H9 (cell line): Measurements from ENCODE around the gene SLC6A3. TPM values are rescaled to one million over a fixed set of nuclear protein-coding genes. Genes with fewer than 3 reads are reported as not detected.

Source experiments
- DNase-seq: peaks from one replicate; pipeline ENCODE4 v3.0.0-alpha.2; 2017
- H2AFZ ChIP-seq: one replicate; pipeline ENCODE4 v1.6.1; 2013; ENCODE audit warnings: mild to moderate bottlenecking, low read length, control low read depth, moderate library complexity
- H2AK5ac ChIP-seq: 2 replicates; pipeline ENCODE4 v1.6.1; 2013; ENCODE audit warnings: low read length, control low read depth, mixed read lengths; ENCODE audit not compliant: insufficient read length
- H2BK120ac ChIP-seq: one replicate; pipeline ENCODE4 v1.6.1; 2013; ENCODE audit warnings: low read depth, mild to moderate bottlenecking, low read length, control low read depth, inconsistent platforms; ENCODE audit not compliant: poor library complexity, severe bottlenecking
- H2BK12ac ChIP-seq: 2 replicates; pipeline ENCODE4 v1.6.1; 2013; ENCODE audit warnings: low read length, control low read depth, mixed read lengths, low read depth; ENCODE audit not compliant: insufficient read length
- H2BK15ac ChIP-seq: 2 replicates; pipeline ENCODE4 v1.6.1; 2013; ENCODE audit warnings: low read depth, low read length, control low read depth
- H2BK20ac ChIP-seq: one replicate; pipeline ENCODE4 v1.6.1; 2013; ENCODE audit warnings: low read depth, mild to moderate bottlenecking, low read length, control low read depth, inconsistent platforms; ENCODE audit not compliant: poor library complexity, severe bottlenecking
- H2BK5ac ChIP-seq: 2 replicates; pipeline ENCODE4 v1.6.1; 2013; ENCODE audit warnings: low read length, control low read depth, mixed read lengths; ENCODE audit not compliant: insufficient read length
- H3K14ac ChIP-seq: 2 replicates; pipeline ENCODE4 v1.6.1; 2013; ENCODE audit warnings: low read length, control low read depth; ENCODE audit not compliant: insufficient read depth
- H3K18ac ChIP-seq: 2 replicates; pipeline ENCODE4 v1.6.1; 2013; ENCODE audit warnings: low read depth, mild to moderate bottlenecking, mixed read lengths, low read length, control low read depth; ENCODE audit not compliant: insufficient read length
- H3K23ac ChIP-seq: 2 replicates; pipeline ENCODE4 v1.6.1; 2013; ENCODE audit warnings: low read length, control low read depth, mixed read lengths, low read depth; ENCODE audit not compliant: insufficient read length
- H3K23me2 ChIP-seq: 2 replicates; pipeline ENCODE4 v1.6.1; 2013; ENCODE audit warnings: low read depth, mild to moderate bottlenecking, mixed read lengths, low read length, control low read depth; ENCODE audit not compliant: insufficient read length, poor library complexity, severe bottlenecking
- H3K27ac ChIP-seq: 2 replicates; pipeline ENCODE4 v1.5.1; 2013; ENCODE audit warnings: low read length, control low read depth, mixed read lengths, low read depth; ENCODE audit not compliant: insufficient read length
- H3K27me3 ChIP-seq: 2 replicates; pipeline ENCODE4 v1.6.1; 2013; ENCODE audit warnings: low read length, control low read depth, inconsistent platforms; ENCODE audit not compliant: insufficient read depth
- H3K4ac ChIP-seq: 2 replicates; pipeline ENCODE4 v1.6.1; 2013; ENCODE audit warnings: low read depth, mild to moderate bottlenecking, control low read depth, inconsistent platforms, low read length, moderate library complexity
- H3K4me1 ChIP-seq: 2 replicates; pipeline ENCODE4 v1.6.1; 2013; ENCODE audit warnings: low read length, control low read depth, inconsistent platforms; ENCODE audit not compliant: insufficient read depth
- H3K4me2 ChIP-seq: 2 replicates; pipeline ENCODE4 v1.6.1; 2013; ENCODE audit warnings: low read length, control low read depth, mixed read lengths; ENCODE audit not compliant: insufficient read length, insufficient read depth
- H3K56ac ChIP-seq: 2 replicates; pipeline ENCODE4 v1.6.1; 2013; ENCODE audit warnings: low read depth, mild to moderate bottlenecking, mixed read lengths, low read length, control low read depth; ENCODE audit not compliant: insufficient read length
- H3K79me1 ChIP-seq: 2 replicates; pipeline ENCODE4 v1.6.1; 2013; ENCODE audit warnings: low read depth, mild to moderate bottlenecking, moderate library complexity, low read length, control low read depth, inconsistent platforms; ENCODE audit not compliant: insufficient read depth, poor library complexity, severe bottlenecking
- H3K79me2 ChIP-seq: 2 replicates; pipeline ENCODE4 v1.6.1; 2013; ENCODE audit warnings: low read length, control low read depth, inconsistent platforms; ENCODE audit not compliant: insufficient read depth
- H3K9ac ChIP-seq: 2 replicates; pipeline ENCODE4 v1.6.1; 2013; ENCODE audit warnings: low read length, control low read depth, mixed read lengths; ENCODE audit not compliant: insufficient read length; ENCODE audit errors: extremely low read depth
- H3K9me3 ChIP-seq: one replicate; pipeline ENCODE4 v1.6.1; 2013; ENCODE audit warnings: low read depth, low read length, inconsistent platforms; ENCODE audit not compliant: control insufficient read depth
- H3T11ph ChIP-seq: one replicate; pipeline ENCODE4 v1.6.1; 2013; ENCODE audit warnings: mild to moderate bottlenecking, low read length, control low read depth, inconsistent platforms
- H4K20me1 ChIP-seq: one replicate; pipeline ENCODE4 v1.6.1; 2013; ENCODE audit not compliant: control insufficient read depth, insufficient read length, insufficient read depth
- H4K5ac ChIP-seq: 2 replicates; pipeline ENCODE4 v1.6.1; 2013; ENCODE audit warnings: low read depth, mild to moderate bottlenecking, mixed read lengths, low read length, control low read depth; ENCODE audit not compliant: insufficient read length
- H4K8ac ChIP-seq: replicated peaks from 2 replicates; pipeline ENCODE4 v1.6.1; 2013; ENCODE audit warnings: low read length, control low read depth, mixed read lengths, low read depth; ENCODE audit not compliant: insufficient read length
- H4K91ac ChIP-seq: 2 replicates; pipeline ENCODE4 v1.6.1; 2013; ENCODE audit warnings: low read depth, mild to moderate bottlenecking, moderate library complexity, mixed read lengths, low read length, control low read depth; ENCODE audit not compliant: insufficient read length
- H3K27ac Mint-ChIP-seq, 3 experiments: 2 replicates in 2 of 3; 3 replicates in 1 of 3; pipeline ENCODE4 v1.8.0; 2020 to 2021; ENCODE audit warnings: mixed read lengths in 3 of 3, mild to moderate bottlenecking in 1 of 3, moderate library complexity in 1 of 3
- H3K27me3 Mint-ChIP-seq: 2 replicates; pipeline ENCODE4 v1.8.0; 2021; ENCODE audit warnings: low read depth, mild to moderate bottlenecking, moderate library complexity, mixed read lengths
- H3K36me3 Mint-ChIP-seq, 3 experiments: 2 replicates in 2 of 3; 3 replicates in 1 of 3; pipeline ENCODE4 v1.8.0; 2020 to 2021; ENCODE audit warnings: low read depth in 3 of 3, mixed read lengths in 3 of 3; ENCODE audit not compliant: insufficient read depth in 1 of 3
- H3K4me1 Mint-ChIP-seq, 2 experiments: 2 replicates each; pipeline ENCODE4 v1.8.0; 2020; ENCODE audit warnings: mixed read lengths in 2 of 2
- H3K4me3 Mint-ChIP-seq, 2 experiments: 2 replicates in 1 of 2; 3 replicates in 1 of 2; pipeline ENCODE4 v1.8.0; 2020 to 2021; ENCODE audit warnings: mild to moderate bottlenecking in 2 of 2, mixed read lengths in 2 of 2, moderate library complexity in 1 of 2
- H3K9me3 Mint-ChIP-seq, 2 experiments: 2 replicates in 1 of 2; 3 replicates in 1 of 2; pipeline ENCODE4 v1.8.0; 2020; ENCODE audit warnings: mild to moderate bottlenecking in 2 of 2, mixed read lengths in 2 of 2, moderate library complexity in 1 of 2
- WGBS: extraction: QIAGEN DNeasy Blood & Tissue Kit; methylation state at CpG from one replicate; pipeline ENCODE4 v1.1.7; 2013; ENCODE audit warnings: missing lambda C conversion rate, low lambda C conversion rate, mixed read lengths; ENCODE audit not compliant: insufficient read length; ENCODE audit errors: extremely low coverage; 5-methylcytosine and 5-hydroxymethylcytosine counted together
- total RNA-seq: library from RNA; stranded (reverse); gene quantifications from 2 replicates; pipeline ENCODE4 v1.2.1, GENCODE V29; 2021
- TF ChIP-seq, protein P1 (sequence below): fragments of 200-600 bp; sonication (generic); conservative IDR thresholded peaks from 3 replicates; pipeline ENCODE4 v1.8.0; 2021; ENCODE audit warnings: antibody characterized with exemption, mild to moderate bottlenecking

Gene SLC6A3
- total RNA-seq, 1 experiment from 2014 or later, result 0.61 TPM

DNA sequence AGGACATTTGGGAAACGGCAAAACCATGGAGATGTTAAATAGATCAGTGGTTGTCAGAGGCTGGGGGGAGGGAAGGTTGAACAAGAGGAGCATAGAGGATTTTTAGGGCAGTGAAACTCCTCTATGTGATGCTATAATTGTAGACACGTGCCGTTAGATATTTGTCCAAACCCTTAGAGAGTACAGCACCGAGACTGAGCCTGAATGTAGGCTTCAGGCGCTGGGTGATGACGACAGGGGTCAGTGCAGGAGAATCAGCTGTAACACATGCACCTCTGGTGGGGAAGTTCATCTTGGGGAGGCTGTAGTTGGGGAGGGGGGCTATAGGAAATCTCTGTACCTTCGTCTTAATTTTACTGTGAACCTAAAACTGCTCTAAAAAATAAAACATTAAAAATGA, 78.1 kb downstream of the SLC6A3 start:
- no peak overlapping the region for H2BK12ac ChIP-seq
- H3K14ac ChIP-seq, result no peak overlapping the region
- H3K56ac ChIP-seq, result no peak overlapping the region
- Mint-ChIP-seq H3K4me3 (no peak overlapping the region), H3K36me3 (no peaks in the 10 kb centered on the region), H3K27me3 (peaks cover 47% of the 10 kb centered on the region), H3K9me3 (no peaks in the 10 kb centered on the region; a peak in 1 of 5 replicates), H3K27ac (no peak overlapping the region), H3K4me1 (peaks cover 7 to 10% of the 10 kb centered on the region in 2 experiments)
- H3K18ac ChIP-seq, result no peak overlapping the region
- no peak for DNase-seq
- H2BK120ac ChIP-seq, result no peak overlapping the region
- no peak overlapping the region for H4K91ac ChIP-seq
- no peak overlapping the region for H3K27ac ChIP-seq
- no peaks in the 10 kb centered on the region for H3K9me3 ChIP-seq
- TF ChIP-seq, protein P1, sequence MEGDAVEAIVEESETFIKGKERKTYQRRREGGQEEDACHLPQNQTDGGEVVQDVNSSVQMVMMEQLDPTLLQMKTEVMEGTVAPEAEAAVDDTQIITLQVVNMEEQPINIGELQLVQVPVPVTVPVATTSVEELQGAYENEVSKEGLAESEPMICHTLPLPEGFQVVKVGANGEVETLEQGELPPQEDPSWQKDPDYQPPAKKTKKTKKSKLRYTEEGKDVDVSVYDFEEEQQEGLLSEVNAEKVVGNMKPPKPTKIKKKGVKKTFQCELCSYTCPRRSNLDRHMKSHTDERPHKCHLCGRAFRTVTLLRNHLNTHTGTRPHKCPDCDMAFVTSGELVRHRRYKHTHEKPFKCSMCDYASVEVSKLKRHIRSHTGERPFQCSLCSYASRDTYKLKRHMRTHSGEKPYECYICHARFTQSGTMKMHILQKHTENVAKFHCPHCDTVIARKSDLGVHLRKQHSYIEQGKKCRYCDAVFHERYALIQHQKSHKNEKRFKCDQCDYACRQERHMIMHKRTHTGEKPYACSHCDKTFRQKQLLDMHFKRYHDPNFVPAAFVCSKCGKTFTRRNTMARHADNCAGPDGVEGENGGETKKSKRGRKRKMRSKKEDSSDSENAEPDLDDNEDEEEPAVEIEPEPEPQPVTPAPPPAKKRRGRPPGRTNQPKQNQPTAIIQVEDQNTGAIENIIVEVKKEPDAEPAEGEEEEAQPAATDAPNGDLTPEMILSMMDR, result no peak
- H3K23ac ChIP-seq, result no peak overlapping the region
- H3K23me2 ChIP-seq, result no peaks in the 10 kb centered on the region
- no peaks in the 10 kb centered on the region for H3K4me1 ChIP-seq
- H3K27me3 ChIP-seq, result no peaks in the 10 kb centered on the region
- H3T11ph ChIP-seq, result no peak overlapping the region
- no peak overlapping the region for H2BK20ac ChIP-seq
- H3K4ac ChIP-seq, result no peak overlapping the region
- WGBS, result no CpG with 5 or more reads among the region's 7 CpGs
- H4K5ac ChIP-seq, result no peak overlapping the region
- H3K79me1 ChIP-seq, result no peaks in the 10 kb centered on the region
- H3K79me2 ChIP-seq, result no peaks in the 10 kb centered on the region
- H3K4me2 ChIP-seq, result no peak overlapping the region
- H2BK5ac ChIP-seq, result no peak overlapping the region
- H2AK5ac ChIP-seq, result no peak overlapping the region
- no peak overlapping the region for H3K9ac ChIP-seq
- no peaks in the 10 kb centered on the region for H4K20me1 ChIP-seq
- H4K8ac ChIP-seq, result no peak overlapping the region
- no peak overlapping the region for H2BK15ac ChIP-seq
- no peak overlapping the region for H2AFZ ChIP-seq
